Stimulated activated CD4-positive, alpha-beta T cell treated with anti-CD3 and anti-CD28 coated beads, Interleukin-12 subunit alpha, Interleukin-12 subunit beta, amount 100 ng/mL, for 4 hours (primary cell): ENCODE data around the gene PTGER3.

Experiments
- DNase-seq: peaks from one replicate; pipeline ENCODE4 v3.0.0-alpha.2; 2020

The PTGER3 gene

DNA sequence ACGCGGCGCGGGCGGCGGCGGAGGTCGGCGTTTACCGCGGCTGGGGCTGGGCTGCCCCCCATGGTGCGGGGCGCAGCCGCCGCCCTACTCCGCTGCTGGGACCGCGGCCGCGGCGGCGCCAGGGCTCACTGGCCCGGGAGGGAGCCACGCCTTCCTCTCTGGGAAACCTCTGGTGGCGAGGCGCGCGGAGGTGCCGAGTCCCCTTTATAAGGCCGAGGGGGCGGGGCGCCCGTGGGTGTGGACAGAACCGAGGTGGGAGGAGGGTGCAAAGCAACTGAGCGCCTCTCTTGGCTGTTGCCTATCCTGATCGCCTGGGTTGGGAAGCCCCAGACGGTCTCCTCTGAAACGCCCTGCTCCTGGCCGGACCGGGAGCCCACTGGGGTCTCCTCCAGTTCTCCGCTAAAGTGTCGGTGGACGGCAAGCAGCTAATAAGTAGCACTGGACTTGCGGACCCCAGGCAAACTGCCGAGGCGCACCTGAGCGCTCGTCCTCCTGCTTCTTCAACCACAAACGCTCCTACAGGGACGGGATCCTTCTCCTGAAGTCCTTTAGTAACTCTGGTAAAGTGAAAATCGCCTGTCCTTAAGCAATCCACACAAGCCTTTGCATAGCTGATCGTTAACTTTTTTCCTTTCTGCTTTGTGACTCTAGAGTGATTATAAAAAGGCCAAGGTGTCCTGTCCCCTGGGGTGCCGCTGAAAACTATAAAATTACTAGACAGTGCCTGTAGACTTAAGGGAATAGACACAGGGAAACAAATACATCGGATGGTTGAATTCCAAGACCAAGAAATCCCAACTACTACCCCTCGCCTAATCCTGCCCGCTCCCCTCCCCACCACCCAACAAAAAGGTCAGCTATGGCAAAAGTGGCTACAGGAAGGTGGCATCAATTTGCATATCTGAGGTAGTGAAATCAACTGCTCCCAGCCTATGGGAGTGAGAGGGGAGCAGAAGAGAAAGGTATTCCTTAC, at the start of gene PTGER3:
Gene PTGER3, minus strand, starts transcription at position 182 of the 973 bp plus-strand sequence. CDS start 239 bp downstream, outside the sequence.
- DNase-seq: peak; percentile 55

DNA sequence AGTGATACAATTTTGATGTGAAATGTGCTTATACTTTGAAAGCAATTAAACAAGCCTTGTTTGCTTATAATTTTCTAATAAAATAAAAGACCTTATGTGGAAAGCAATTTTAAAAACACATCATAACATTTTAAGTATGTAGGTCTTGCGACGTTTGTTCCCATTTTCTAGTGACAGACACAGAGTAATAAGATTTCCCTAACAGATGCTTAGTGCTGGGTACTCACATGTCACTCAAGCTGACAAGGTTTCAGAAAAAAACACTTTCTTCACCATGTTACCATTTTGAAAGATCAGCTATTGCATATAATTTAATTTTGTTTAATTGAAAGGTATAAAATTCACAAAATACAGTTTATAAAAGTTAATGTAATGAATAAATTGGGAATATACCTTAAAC, 47.3 kb upstream of the PTGER3 start:
- DNase-seq: no peak

DNA sequence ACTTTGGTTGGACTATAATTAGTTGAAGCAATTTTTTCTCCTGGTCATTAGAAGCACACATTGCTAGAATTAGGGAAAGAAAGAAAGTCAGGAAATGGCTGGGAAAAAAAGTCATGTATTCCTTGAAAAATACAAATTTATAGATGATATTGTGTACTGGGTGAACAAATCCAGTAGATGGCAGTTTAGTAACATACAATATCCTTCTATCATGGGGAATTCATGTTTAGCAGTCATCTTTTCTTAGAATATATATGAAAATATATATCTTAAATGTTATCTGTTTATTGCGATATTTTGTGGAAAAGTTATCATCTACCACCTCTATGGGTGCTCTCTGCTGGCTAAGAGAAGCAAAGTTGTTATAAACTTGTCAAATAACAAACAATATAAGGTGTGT, 46.3 kb upstream of the PTGER3 start:
- DNase-seq: no peak

DNA sequence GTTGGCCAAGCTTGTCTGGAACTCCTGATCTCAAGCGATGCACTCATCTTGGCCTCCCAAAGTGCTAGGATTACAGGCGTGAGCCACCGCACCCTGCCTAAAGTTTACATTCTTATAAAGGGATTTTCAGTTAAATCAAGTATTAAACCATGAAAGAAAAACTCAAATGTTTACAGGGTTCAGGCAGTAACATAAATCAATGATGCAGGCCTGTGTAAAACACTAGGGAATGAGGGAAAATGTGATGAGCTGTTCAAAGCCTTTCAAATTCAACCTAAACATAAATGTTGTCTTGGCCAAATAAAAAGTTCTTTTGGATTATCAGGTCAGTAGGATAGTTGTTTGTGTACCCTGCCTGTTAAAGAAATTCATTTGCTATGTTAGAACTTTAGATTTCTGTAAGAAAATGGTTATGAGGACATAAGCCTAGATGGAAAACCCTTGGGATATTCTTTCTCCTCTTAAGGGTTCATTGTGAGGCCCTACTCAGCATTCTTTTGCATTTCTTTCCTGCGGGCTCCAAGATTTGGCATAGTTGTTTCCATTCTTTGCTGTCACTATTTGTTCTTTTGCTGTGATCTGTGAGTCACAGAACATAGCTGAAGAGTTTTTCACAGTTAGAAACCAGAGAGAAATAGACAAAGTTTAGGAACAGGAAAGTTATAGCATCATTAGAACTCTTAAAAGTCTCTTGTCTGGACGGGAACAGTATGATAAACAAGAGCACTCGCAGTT, 42.1 kb upstream of the PTGER3 start:
- no peak for DNase-seq

DNA sequence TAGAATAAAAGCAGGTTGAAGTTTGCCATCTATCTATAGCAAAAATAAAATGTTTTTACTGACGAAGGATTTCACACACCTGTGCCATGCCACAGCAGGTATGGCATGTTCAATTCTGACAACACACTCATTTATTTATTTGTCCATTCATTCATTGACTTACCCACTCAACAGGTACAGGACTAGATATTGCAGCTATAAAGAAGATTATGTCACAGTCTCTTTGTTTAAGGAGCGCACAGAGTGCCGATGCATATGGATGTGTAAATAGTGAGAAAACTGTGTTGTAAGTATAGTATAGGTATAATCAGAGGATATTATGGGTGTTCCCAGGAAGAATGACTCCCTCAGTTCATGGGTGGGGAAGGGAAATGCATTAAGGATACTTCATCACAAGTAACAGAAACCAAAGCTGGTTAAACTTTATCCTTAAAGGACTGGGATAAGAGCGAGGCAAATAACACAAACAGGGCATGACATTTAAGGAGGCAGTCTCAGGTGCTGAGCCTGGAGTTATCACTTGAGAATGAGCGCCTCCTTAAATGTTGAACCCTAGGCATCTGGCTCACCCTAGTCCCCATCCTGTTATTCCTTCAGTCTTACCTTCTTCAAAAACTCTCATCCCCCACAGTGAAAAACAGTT, 41.1 kb upstream of the PTGER3 start:
- no peak for DNase-seq

DNA sequence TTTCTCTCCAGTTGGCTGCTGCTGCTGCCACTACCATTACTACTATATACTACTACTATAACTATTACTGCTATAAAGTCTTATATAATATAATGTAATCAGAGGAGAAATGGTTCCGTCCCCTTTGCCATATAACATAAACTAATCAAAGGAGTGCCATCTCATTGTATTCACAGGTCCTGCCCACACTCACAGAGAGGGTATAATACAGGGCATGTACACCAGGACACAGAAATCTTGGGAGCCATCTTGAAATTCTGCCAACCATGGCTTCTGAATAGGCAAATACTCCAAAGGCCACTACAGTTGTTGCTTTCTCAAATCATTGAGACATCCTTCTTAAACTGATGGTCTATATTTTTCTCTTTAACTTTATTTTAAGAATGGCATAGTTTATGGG, 40.1 kb upstream of the PTGER3 start:
- no peak for DNase-seq

DNA sequence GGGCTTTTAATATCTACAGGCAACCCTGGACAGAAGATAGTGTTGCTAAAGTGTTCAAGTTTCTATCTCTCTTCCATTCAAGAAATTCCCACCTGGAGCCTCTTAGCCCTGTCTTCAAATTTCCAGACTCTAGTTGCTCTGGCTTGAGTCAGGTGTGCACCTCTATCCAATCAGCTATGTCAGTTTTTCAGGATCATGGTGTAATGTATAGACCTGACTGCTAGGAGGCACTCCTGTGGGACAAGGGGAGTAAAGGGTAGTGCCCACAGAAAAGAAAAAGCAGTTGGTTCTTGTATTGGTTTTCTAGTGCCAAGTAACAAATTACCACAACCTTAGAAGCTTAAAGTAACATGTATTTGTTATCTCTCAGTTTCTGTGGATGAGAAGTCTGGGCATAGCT, 39.4 kb upstream of the PTGER3 start:
- DNase-seq: no peak

DNA sequence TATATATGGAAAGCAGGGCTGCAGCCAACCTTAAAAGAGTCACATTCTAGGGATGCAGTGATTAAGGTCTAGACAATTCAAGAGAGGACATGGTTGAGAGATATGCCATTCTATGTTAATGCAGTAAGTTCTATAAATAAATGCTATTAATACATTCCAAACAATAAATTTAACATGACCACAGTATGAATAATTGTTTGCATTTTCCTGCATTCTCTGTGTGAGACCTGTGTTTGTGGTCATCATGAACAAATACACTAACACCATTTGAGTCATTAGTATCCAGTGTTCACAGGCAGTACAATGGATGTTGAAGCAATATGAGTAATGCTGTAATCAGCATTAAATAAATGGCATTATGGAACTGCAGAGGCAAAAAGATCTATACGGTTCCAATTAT, 38.7 kb upstream of the PTGER3 start:
- DNase-seq: no peak

DNA sequence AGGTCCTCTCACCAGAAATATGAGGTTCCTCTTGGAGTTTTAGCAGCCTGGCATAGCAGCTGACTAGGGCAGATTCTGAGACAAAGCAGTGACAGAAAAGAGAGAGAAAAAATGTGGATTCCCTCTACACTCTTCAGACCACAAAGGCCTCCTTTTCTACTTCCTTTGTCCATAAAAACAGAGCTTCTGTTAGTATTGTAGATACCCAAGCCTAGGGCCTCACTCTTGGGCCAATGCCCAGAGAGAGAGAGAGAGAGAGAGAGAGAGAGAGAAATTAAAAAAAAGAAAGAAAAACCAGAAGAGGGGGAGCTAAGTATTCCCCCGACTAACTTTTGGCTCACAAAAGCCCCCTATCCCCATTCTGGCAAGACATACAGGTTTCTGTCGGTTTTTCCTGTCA, 35.7 kb upstream of the PTGER3 start:
- DNase-seq: no peak

DNA sequence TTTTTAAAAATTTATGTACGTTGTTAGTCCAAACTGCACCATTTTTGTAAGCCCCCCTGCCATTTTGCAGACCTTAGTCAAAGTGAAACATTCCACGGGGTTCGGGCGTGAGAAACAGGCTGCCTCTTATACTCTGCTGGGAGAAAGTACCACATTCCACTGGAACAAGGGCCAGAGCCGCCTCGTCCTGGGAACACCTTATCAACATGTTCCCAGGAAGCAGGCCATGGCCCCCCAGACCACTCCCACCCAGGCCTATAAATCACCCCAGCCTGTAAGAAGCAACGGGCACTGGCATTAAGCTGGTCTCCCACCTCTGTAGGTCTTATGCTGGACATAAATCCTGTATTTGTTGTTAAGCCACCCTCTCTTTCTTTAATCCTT, 34.1 kb upstream of the PTGER3 start:
- DNase-seq: no peak

DNA sequence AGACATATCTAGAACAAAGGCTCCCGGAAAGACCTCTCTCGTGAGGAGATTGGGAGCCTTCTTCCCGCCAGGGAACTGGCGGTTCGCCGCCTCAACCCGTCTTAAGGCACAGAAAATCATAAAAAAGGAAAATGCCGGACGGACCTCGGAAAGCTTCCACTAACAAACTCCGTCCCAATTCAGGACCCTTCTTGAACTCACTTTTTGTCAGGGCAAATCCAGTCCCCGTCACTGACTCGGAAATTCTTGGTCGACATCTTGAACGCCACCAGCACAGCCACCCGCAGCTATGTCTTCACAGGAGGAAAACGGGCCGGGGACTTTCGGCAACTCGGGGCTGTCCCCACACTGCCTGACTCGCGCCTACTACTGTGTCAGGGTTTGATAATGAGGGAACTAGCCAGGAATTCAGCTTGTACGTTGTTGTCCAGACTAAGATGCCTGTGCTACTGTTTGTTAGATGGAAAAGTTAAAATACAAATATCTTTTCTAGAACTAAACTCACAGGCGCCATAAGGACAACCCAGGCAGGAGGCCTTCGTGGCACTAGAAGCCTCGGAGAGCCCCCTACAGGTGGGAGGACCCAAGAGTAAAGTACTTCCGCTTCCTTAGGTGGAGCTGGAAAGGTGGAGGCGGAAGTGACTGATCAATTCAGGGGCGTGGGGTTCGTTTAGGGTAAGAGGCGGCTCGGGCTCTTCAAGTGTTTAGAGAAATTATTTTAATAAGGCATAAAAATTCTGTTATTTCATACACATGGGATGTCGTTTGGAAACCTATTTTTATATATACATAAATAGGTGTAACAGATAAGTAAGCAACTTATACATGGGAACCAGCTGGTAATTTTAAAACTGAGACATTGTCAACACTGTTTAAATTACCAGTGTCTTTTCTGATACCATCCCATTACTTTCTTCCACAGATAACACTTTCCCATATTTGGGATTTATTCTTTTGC, 33.4 kb upstream of the PTGER3 start, which contains the start of gene ZRANB2:
Gene ZRANB2, minus strand, starts transcription at position 297 of the 958 bp plus-strand sequence. Its CDS starts 40 bp downstream, at position 257.
- peak; percentile 86 for DNase-seq

DNA sequence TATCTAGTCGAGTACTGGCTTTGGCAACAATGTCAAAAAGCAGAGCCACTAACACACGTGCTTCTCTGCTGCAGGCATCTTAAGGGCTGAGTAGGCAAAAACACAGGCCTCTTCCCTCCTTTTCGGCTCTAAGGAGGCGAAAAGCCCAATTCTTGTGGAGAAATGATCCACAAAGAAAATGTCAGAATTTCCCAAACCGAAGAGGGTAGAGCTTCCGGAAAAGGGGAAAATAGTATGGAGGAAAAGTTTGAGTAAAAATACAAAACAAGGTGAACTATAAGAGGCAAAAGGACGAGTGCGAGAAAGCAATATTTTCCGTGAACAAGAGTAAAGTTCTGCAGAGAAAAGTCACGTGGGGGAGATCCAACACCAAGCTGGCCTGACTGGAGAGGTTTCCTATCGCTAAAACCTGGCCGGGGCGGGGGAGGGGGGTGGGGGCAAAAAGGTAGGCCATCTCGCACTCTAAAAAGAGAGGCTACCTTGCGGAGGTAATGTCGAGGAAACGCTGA, 32.7 kb upstream of the PTGER3 start:
- DNase-seq: no peak

DNA sequence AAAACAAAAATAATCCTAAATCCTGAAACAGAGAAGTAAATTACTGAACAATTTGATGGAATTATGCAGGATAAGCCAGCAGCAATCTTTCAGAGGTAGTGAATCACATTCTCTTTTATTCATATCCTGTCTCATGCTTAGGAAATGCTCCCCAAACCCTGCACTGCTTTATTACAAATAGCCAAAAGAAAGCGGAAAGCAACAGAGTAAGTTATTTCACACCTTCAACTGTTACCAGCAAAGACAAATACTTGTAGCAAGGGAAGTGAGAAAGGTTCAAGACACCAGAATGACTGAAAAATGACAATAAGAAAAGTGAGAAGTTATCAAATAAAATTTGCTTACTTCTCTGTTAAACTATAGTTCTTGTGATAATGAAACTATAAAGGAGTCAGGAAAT, 27.1 kb upstream of the PTGER3 start:
- DNase-seq: no peak

DNA sequence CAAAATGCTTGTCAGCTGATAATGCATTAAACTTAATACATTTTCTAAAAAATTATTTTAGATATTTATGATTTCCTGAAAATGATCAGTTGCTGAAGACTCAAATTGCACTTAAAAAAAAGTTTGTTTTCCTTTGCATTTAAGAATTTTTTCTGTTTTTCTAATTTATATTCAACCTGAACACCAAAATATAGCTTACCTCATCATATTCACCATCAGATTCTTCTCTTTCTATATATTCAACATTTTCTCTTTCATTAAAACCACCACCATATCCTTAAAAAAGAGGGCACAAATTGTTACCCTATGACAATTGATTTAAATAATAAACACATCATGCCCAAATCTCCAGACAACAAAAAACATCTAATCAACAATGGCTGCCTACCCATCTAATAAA, 24.7 kb upstream of the PTGER3 start:
- no peak for DNase-seq

DNA sequence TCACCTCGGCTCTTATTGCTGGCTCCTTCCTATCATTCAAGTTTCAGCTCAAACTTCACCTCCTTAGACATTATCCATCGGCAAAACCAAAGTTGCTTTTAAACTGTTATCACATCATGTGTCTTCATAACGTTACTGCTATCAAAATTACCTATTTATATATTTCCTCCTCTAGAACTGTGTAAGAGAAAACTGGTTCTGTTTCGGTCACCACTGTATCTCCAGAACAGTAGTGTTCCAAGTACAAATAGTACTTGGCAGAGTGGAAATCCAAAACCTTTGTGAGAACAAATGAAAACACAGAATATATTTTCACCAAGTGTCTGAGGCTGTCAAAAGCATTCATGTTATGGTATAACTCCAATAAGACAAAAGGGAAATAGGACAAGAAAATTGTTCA, 24.1 kb upstream of the PTGER3 start:
- no peak for DNase-seq

DNA sequence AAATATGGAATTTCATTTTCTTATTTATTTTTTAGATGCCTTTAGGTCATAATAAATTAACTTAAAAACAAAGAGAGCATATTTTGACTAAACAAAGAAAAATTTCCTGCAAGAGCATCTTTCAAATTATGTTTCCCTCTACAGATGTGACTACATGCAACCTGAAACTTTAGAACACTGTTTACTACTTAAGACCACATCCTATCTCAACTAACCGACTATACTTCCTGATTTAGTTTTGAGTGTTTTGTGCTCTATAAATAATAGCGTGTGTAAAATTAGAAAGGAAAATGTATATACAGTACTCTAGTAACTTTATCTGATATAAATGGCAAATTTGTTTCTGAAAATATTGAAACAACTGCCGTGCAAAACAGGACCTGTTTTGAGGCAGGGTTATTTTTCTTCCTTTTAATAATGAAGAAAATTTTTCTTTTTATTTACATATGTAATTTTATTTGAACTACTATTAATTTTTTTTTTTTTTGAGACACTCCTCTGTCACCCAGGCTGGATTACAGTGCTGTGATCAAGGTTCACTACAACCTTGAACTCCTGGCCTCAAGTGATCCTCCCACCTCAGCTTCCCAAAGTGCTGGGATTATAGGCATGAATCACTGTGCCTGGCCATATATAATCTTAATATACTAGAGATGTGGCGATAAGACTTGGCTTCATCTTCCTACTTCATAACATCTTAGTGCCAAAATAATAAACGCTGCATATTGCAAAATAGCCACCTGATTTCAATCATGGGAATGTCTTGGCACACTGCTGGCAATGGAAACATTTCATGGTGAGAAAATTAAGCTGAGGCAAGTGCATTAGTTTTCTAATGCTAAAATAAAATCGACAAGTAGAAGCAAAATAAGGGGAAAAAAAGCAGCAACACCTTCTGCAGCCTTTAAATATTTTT, 21.0 kb upstream of the PTGER3 start:
- no peak for DNase-seq

DNA sequence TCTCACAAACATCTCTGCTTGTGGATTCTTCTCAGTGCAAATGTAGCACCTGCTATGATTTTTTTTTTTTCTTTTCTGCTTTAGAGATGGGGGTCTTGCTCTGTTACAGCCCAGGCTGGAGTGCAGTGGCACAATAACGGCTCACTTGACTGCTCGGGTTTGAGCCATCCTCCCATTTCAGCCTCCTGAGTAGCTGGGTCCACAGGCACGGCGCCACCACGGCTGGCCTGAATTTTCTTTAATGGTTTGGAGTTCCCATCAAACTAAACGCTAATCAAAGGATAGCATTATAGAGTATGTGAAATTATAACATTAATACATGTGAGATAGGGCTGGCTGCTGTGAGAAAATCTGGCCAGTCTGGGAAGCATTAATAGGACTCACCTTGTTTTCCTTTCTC, 7.2 kb upstream of the PTGER3 start:
- DNase-seq: no peak

DNA sequence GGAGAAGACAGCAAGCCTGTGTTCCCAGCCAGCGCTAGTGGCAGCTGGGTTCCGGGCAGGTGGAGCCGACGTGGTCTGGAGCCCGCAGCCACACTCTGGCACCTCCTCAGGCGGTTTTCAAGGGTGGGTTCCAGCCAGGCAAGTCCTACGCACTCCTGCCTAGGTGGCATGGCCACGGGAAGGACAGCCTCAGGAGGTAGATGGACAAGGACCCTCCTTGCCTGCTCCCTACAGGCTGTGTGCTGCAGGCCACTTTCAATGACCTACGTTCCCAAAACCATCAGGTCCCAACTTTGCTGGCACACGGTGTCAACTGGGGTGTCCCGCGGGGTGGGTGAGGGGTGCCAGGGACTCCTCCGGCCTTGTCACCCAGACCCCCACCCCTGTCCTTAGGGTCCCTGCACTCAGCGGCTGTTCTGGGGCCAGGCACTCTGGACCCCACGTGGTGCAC, 6.7 kb upstream of the PTGER3 start:
- no peak for DNase-seq

DNA sequence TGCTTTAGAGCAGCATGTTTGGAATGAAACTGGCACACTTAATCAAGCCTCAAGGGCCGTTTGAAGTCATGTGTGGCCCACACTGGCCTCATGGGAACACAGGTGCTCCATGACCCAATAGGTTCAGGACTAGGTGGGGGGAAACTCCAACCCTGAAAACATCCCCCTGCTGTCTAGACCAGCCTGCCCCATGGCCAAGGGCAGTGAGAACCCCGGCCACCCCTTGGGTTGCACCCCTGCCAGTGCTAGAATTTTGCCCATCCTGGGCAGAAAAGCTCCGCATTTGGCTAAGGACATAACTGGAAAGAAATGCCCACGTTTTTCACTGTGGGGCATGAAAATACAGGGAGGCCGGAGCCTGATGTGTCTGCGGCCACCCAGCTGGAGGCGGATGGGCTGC, 6.1 kb upstream of the PTGER3 start:
- no peak for DNase-seq

DNA sequence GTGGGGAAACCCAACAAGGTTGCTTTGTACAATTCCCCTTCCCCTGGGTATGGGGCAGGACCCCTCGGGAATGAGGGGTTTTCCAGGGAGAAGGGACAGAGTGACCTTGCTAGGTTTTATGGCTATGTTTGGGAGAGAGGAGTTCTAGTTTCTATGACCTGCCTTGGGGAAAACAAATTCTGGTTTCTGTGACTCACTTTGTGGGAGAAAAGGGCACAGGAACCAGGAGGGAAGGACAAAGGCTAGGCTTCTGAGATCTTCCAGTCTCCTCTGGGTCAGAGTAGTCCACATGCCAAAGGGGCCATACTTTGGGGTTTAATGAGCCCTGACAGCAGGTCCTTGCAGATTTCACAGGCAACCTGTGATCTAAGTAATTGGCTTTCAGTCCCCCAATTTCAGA, 5.5 kb upstream of the PTGER3 start:
- DNase-seq: no peak
